Sigmoid colon (tissue), 7 donors: ENCODE data around the gene SLC34A2. TPM values are rescaled to one million over a fixed set of nuclear protein-coding genes. Genes with fewer than 3 reads are reported as not detected.
A peak's percentile ranks its signal among the peaks of the same experiment; 100 is the strongest.
"Not testable (repeated sequence)": the region's sequence is repeated elsewhere in the genome, so short reads cannot be mapped to it uniquely, and the experiment has no call there.

Experiments
- DNase-seq: peaks from one replicate; pipeline ENCODE4 v3.0.0-alpha.2; 2019
- H3K27ac ChIP-seq, 4 donors: fragments of 200-600 bp; sonication (generic); one replicate each; pipeline ENCODE4 v1.5.1; 2016 to 2019; ENCODE audit warnings: mild to moderate bottlenecking in 1 of 4
- H3K27me3 ChIP-seq, 3 donors: fragments of 200-600 bp; sonication (generic); one replicate each; pipeline ENCODE4 v1.5.1; 2019; ENCODE audit warnings: mild to moderate bottlenecking in 1 of 3
- H3K36me3 ChIP-seq, 4 donors: fragments of 200-600 bp; sonication (generic); one replicate each; pipeline ENCODE4 v1.5.1; 2016 to 2019
- H3K4me1 ChIP-seq, 4 donors: fragments of 200-600 bp; sonication (generic); one replicate each; pipeline ENCODE4 v1.5.1; 2017 to 2019
- H3K4me3 ChIP-seq, 4 donors: fragments of 200-600 bp; sonication (generic); one replicate each; pipeline ENCODE4 v1.5.1; 2017 to 2019; ENCODE audit warnings: mild to moderate bottlenecking in 2 of 4, moderate library complexity in 1 of 4
- H3K9me3 ChIP-seq, 4 donors: fragments of 200-600 bp in 3 of 4; sonication (generic) in 3 of 4; one replicate each; pipeline versions ENCODE4 v1.5.1 to v1.6.1; 2013 to 2019
- EP300 ChIP-seq, 4 donors: sonication (generic); formaldehyde crosslinking; IDR thresholded peaks; one replicate each; pipeline ENCODE4 v1.6.1; 2017; ENCODE audit warnings: antibody characterized with exemption in 4 of 4
- POLR2A ChIP-seq, 2 donors: fragments of 450-650 bp; IDR thresholded peaks; one replicate each; pipeline ENCODE4 v1.6.1; 2016; ENCODE audit warnings: antibody characterized with exemption in 2 of 2, mild to moderate bottlenecking in 2 of 2, moderate library complexity in 2 of 2
- POLR2AphosphoS5 ChIP-seq, 4 donors: sonication (generic); formaldehyde crosslinking; IDR thresholded peaks; one replicate each; pipeline ENCODE4 v1.6.1; 2017; ENCODE audit warnings: antibody characterized with exemption in 4 of 4
- WGBS, 2 donors: extraction: QIAGEN DNeasy Blood & Tissue Kit; methylation state at CpG; one replicate each; pipeline ENCODE4 v1.1.7; 2013; 5-methylcytosine and 5-hydroxymethylcytosine counted together
- intact Hi-C: fragments of 100-400 bp; cut with DNase I; formaldehyde crosslinking; loops from one replicate; pipeline ENCODE4 v1.15.1; 2023
- polyA plus RNA-seq, 3 donors: library from polyadenylated mRNA; stranded (reverse); fragments of 200-250 nt; gene quantifications; one replicate each; pipeline ENCODE4 v1.2.3, GENCODE V29; 2013
- total RNA-seq, 4 donors: library from RNA; depleted of rRNA; stranded (reverse); fragments of >200 nt; gene quantifications; one replicate each; pipeline ENCODE4 v1.1.0, GENCODE V29; 2016
- TF ChIP-seq, protein P1 (sequence below), 4 experiments: fragments of 450-650 bp in 3 of 4; fragments of 200-600 bp in 1 of 4; IDR thresholded peaks; one replicate each; pipeline ENCODE4 v1.5.1; 2016 to 2019; ENCODE audit warnings: antibody characterized with exemption in 4 of 4, mild to moderate bottlenecking in 3 of 4, moderate library complexity in 2 of 4
- donor health status: healthy with polysubstance abuse.
- donor health status: Bipolar disorder and iron deficiency.
- donor health status: healthy.

The SLC34A2 gene
- total and polyA plus RNA-seq, 7 donors: 0.03 to 0.60 TPM; not detected in 5

DNA sequence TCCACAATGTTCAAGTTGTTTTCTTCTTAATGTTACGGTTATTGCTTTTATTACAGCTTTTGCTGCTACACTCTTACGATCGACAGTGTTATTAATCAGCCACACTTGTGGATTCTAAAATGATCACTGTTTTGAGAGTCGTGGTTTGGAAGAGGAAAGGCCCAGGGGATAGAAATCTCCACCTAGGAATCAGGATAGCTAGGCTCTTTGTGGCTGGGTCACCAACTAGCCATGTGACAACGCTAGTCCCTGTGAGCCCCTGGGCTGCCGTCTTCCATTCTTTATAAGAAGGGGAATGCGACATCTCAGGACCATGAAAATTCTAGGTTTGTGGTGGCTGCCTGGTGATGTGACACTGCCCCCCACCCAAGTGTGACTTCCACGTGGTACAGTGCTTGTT is 380 bp downstream of the SLC34A2 start:
- intact Hi-C loops: no loop called here
- H3K36me3 ChIP-seq: no peaks in the 10 kb centered on the region
- TF ChIP-seq POLR2AphosphoS5 (IDR thresholded peaks at IDR 0.05) (no peak), POLR2A (IDR thresholded peaks at IDR 0.05) (no peak), EP300 (IDR thresholded peaks at IDR 0.05) (no peak)
- TF ChIP-seq, protein P1, sequence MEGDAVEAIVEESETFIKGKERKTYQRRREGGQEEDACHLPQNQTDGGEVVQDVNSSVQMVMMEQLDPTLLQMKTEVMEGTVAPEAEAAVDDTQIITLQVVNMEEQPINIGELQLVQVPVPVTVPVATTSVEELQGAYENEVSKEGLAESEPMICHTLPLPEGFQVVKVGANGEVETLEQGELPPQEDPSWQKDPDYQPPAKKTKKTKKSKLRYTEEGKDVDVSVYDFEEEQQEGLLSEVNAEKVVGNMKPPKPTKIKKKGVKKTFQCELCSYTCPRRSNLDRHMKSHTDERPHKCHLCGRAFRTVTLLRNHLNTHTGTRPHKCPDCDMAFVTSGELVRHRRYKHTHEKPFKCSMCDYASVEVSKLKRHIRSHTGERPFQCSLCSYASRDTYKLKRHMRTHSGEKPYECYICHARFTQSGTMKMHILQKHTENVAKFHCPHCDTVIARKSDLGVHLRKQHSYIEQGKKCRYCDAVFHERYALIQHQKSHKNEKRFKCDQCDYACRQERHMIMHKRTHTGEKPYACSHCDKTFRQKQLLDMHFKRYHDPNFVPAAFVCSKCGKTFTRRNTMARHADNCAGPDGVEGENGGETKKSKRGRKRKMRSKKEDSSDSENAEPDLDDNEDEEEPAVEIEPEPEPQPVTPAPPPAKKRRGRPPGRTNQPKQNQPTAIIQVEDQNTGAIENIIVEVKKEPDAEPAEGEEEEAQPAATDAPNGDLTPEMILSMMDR (IDR thresholded peaks at IDR 0.05): no peak
- no peak overlapping the region for H3K27ac ChIP-seq
- peaks cover 0 to 7% (median 3%) of the 10 kb centered on the region in 4 donors for H3K4me1 ChIP-seq
- no peak for DNase-seq
- H3K4me3 ChIP-seq: peak overlapping the region in 1 of 4 donors; percentile 16
- peaks cover 4 to 28% (median 14%) of the 10 kb centered on the region in 3 donors for H3K27me3 ChIP-seq
- 29 to 61% methylated on average over 8 of the region's 8 CpGs for WGBS, 2 donors
- H3K9me3 ChIP-seq: no peaks in the 10 kb centered on the region

DNA sequence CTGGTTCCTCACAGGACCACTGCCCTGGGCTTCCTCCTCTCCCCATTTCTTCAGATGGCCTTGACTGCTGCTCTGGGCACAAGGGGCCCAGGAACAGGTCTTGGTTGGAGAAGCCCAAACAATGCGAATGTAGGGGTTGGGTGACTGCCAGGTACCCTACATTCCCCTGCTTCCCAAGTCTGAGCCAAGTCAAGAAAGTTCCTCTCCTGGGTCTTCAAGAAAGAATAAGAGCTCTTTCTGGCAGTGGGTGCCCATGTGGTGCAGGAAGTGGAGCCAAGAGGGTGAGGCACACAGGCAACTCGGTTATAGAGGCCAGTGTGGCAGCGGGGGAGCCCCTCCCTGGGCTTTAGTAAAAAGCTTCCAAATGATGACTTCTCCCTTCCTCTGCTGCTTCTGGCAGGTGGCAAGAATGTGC is 2.7 kb downstream of the SLC34A2 start:
- TF ChIP-seq POLR2AphosphoS5 (IDR thresholded peaks at IDR 0.05) (no peak), POLR2A (IDR thresholded peaks at IDR 0.05) (no peak), EP300 (IDR thresholded peaks at IDR 0.05) (no peak)
- TF ChIP-seq, protein P1 (IDR thresholded peaks at IDR 0.05): no peak
- no peaks in the 10 kb centered on the region for H3K36me3 ChIP-seq
- no peak overlapping the region for H3K4me3 ChIP-seq
- peaks cover 4 to 28% (median 14%) of the 10 kb centered on the region in 3 donors for H3K27me3 ChIP-seq
- WGBS, 2 donors: 70 to 78% methylated on average over 3 of the region's 3 CpGs
- intact Hi-C loops: no loop called here
- no peak overlapping the region for H3K27ac ChIP-seq
- H3K9me3 ChIP-seq: no peaks in the 10 kb centered on the region
- DNase-seq: no peak
- peaks cover 0 to 7% (median 3%) of the 10 kb centered on the region in 4 donors for H3K4me1 ChIP-seq

DNA sequence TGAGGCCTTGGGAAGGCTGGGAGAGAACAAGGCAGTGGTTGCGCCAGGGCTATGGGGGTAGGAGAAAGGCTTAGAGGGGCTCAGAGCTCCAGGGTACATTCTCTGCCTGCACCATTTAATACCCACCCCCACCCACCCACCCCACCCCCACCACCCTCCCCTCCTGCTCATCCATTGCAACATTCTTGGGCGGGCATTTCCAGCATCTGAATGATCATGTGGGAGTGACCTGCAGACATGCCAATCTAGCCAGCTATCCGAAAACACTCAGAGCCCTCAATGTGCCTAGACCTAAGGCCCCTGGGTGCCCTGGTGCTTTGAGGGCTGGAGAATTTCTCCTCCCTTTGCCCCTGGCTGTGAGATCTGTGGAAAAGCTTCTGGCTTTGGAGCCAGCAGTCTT is 3.1 kb downstream of the SLC34A2 start:
- WGBS, 2 donors: 93 to 95% methylated on average over 3 of the region's 3 CpGs
- H3K4me3 ChIP-seq: no peak overlapping the region
- DNase-seq: no peak
- H3K27me3 ChIP-seq: peaks cover 4 to 28% (median 14%) of the 10 kb centered on the region in 3 donors
- intact Hi-C loops: no loop called here
- peaks cover 0 to 7% (median 3%) of the 10 kb centered on the region in 4 donors for H3K4me1 ChIP-seq
- no peaks in the 10 kb centered on the region for H3K36me3 ChIP-seq
- H3K27ac ChIP-seq: no peak overlapping the region
- no peaks in the 10 kb centered on the region for H3K9me3 ChIP-seq
- TF ChIP-seq POLR2AphosphoS5 (IDR thresholded peaks at IDR 0.05) (no peak), EP300 (IDR thresholded peaks at IDR 0.05) (no peak), POLR2A (IDR thresholded peaks at IDR 0.05) (no peak)
- TF ChIP-seq, protein P1 (IDR thresholded peaks at IDR 0.05): no peak

DNA sequence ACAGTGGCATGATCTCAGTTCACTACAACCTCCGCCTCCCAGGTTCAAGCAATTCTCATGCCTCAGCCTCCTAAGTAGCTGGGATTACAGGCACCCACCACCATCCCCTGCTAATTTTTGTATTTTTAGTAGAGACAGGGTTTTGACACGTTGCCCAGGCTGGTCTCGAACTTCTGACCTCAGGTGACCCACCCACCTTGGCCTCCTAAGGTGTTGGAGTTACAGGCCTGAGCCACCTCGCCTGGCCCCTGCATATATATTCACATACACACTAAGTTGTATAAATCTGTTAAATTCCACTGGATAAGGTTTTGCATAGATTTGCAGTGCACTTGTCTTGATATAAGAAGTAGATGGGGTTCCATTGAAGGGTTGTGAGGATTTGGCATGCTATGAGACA is 5.8 kb downstream of the SLC34A2 start:
- H3K36me3 ChIP-seq, H3K4me1 ChIP-seq, DNase-seq, H3K27ac ChIP-seq, H3K4me3 ChIP-seq, H3K27me3 ChIP-seq, intact Hi-C loops, H3K9me3 ChIP-seq: not testable (repeated sequence)
- 85 to 86% methylated on average over 4 of the region's 4 CpGs for WGBS, 2 donors

DNA sequence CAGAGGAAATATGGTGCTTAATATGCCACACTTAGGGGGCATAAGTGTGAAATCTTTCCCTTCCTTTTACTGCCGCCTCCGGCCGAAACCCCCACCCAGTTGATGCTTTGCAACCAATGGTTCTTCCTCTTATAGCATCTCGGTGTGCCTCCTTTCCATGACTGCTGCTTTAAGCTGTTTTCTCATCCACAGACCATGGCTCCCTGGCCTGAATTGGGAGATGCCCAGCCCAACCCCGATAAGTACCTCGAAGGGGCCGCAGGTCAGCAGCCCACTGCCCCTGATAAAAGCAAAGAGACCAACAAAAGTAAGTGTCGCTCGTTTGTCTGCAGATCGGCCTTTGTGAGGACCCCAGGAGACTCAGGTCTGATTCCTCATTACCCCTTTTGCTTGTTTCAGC is 6.7 kb downstream of the SLC34A2 start:
- Histone ChIP-seq H3K4me1 (no peaks in the 10 kb centered on the region), H3K4me3 (no peak overlapping the region), H3K27me3 (no peaks in the 10 kb centered on the region), H3K9me3 (no peaks in the 10 kb centered on the region), H3K27ac (no peak overlapping the region), H3K36me3 (no peaks in the 10 kb centered on the region)
- intact Hi-C loops: no loop called here
- 86 to 87% methylated on average over 10 of the region's 10 CpGs for WGBS, 2 donors
- no peak for DNase-seq
- TF ChIP-seq EP300 (IDR thresholded peaks at IDR 0.05): no peak
- no peak for TF ChIP-seq POLR2A (IDR thresholded peaks at IDR 0.05)
- TF ChIP-seq, protein P1 (IDR thresholded peaks at IDR 0.05): no peak
- no peak for TF ChIP-seq POLR2AphosphoS5 (IDR thresholded peaks at IDR 0.05)
